ENCODE results near the gene DNAJC21.
A peak's percentile ranks its signal among the peaks of the same experiment; 100 is the strongest.
"Not testable (repeated sequence)": the region's sequence is repeated elsewhere in the genome, so short reads cannot be mapped to it uniquely, and the experiment has no call there.

DNAJC21 gene

DNA sequence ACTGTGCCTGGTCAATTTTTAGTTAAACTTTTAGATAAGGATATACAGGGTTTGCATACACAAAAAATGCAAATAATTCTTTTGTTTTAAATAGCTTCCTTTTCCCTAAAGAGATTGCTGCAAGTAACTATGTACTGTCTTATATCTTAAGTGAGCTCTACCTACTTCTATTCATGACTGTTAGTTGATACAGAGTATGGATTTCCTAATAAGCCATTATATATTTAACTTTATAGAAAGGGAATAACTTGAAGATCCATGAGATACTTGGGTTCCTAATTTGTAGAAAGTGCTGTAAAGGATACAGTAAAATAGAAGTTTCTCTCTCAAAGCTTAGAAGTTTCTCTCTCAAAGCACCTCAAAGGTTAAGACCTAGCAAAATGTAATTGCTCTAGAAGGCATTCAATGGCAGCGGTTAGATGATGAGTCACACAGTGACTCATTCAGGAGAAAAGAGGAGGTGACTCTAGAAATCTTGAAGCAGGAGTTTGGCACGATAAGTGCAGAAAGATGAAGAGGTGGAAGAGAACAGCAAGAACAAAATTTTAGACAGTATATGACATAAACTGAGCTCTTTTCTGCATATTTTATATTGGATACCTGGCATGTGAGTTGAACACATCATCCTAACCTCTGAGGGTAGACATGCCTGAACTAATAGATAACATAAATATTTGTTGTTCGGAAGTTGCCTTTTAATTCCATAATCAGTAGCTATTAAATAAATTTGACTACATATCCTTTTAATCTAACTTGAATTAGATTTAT is 5.5 kb upstream of the DNAJC21 start:
- DNase-seq, result peak; percentile 14 to 66 (median 48)

DNA sequence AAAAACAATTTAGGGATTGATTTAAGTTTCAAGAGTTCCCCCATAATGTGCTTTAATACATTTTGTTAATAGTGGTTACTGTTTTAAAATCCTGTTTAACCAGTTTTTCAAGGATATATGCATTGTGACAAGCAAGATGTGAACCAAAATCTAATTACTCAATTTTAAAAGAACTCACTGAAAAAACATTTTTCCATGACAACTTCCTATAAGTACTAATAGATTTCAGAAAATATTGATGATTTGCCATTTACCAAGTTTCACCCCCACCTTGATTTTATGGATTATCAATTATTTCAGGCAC is 4.9 kb upstream of the DNAJC21 start:
- DNase-seq, result no peak

DNA sequence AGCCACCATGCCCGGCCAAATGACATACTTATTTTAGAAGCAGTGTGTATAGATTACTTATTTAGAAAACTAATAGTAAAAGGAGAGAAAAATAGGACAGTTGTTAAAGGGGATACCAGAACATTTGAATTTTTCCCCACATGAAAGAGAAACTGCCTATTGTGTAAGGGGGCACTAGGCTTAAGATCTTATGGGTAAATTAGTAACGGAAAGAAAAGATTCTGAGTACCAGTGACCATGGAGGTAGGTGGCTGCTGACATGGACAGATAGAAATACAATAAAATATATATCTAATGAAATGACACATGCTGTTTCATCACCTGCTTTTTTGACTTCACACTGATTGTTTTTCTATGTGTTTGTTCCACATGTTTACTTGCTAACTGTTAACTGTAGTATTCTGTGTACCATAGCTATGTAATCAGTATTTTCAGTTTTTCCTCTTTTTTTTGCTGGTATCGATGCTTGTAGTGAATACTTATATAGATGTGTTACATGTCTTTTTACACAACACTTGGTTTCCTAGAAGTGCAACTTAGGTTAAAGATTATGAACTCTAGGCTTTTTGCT is 3.0 kb upstream of the DNAJC21 start:
- DNase-seq, result no peak

DNA sequence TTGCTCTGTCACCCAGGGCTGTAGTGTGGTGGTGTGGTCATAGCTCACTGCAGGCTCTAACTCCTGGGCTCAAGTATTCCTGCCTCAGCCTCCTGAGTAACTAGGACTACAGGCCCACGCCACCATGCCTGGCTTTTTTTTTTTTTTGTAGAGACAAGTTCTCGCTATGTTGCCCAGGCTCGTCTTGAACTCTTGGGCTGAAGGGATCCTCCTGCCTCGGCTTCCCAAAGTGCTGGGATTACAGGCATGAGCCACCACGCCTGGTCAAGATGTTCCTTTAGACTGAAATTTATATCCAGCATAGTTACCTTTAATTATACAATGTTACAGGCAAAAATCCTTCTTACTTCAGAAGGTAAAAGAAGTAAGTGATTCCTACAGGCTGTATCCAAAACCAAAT is 1.6 kb upstream of the DNAJC21 start:
- no peak for DNase-seq

DNA sequence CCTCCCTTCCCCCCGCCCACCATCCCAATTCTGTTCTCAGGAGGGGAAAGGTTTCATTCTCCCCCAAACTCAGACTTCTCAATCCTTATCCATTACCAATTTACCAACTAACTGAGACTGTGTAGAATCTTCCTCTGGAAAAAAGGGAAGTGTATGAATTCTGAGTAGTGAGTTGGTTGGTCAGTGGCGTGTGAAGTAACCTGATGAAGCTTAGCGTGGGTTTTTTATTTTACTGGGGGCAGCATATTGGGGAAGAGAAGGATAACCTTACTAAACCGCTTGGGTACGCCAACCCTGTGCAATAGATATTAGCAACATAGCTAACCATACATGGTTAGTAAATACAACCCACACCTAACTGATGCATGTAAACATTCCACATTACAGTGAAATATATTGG is 1.1 kb upstream of the DNAJC21 start:
- peak; percentile 37 to 77 (median 71) for DNase-seq

DNA sequence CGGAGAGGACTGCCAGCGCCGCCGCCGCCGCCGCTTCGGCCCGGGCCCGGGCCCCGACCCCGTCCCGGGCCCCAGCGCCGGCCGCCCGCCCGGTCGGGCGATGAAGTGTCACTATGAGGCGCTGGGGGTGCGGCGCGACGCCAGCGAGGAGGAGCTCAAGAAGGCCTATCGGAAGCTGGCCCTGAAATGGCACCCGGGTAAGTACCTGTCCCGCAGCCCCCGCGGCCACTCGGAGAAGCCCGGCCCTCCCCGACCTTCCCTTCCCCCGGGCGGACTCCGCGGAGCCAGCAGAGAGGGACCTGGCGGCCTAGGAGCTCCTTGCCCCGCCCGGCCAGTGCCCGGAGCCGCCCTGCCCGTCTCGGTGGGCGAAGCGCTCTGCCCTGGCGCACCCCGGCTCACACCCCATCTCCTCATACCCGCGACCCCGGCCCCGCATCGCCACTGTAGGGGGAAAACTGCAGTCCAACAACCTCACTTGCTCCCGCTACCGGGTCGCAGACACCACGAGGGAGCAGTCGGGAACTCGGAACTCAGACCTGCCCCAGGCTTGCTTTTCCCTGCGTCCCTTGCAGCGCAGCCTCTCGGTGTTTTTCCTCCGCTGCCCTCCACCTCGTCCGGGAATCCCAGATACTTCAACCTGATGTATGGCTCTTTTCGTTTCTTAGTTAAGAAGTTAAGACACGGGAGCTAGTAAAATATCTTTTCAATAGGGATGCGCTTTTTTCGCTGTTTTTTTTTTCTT is 532 bp downstream of the DNAJC21 start:
- DNase-seq, result peak; percentile 84 to 95 (median 92)

DNA sequence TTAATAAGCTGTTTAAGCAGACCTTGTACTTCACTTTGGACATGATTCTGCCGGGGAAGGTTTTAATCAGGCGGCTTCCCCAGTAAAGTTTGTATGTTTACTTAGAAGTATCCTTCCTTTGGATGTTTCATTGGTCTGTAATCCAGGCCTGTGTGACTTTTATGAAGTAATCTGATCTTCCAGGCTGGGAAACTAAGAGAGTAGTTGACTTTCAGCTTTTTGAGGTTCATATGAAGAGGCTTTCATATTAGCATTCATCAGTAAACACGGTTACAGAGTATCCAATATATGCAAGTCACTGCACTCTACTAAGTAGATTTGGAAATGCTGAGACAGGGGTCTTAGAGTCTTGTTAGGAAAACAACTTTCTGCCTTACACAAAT is 1.1 kb downstream of the DNAJC21 start:
- peak in 1 of 4 experiments; percentile 2 for DNase-seq

DNA sequence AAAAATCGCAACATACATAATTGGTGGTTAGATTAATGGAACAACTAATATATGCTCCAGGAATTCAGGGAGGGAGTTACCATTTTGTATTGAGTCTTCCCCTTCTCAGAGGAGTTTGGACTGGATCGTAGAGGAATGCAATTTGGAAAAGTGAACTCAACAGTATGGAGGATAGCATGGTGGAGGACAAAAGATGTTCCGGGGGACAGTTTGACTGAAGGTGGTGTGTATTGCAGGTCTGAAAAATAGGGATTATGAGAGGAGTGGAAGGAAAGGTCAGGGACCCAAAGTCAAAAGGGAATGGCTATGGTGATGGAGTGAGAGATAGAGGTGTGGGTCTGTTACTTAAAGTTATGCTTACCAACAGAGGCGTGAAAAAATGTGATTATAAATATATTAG is 1.5 kb downstream of the DNAJC21 start:
- DNase-seq, result no peak

DNA sequence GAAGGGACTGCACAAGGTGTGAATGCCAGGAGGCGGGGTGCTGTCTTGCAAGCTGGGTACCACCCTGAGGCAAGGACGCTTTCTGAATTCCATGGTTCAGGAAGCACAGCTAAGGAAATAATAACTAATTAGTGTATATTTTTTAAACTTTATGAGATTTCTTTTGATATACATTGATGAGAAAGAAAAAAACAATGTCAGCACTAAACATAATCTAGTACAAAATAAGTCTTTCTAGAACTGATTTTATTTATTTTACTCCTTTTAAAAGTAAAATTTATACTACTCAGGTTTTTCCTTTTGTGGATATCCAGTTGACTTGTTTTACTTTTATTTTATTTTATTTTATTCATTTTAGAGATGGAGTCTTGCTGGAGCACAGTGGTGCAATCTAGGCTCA is 3.6 kb downstream of the DNAJC21 start:
- DNase-seq, result no peak

DNA sequence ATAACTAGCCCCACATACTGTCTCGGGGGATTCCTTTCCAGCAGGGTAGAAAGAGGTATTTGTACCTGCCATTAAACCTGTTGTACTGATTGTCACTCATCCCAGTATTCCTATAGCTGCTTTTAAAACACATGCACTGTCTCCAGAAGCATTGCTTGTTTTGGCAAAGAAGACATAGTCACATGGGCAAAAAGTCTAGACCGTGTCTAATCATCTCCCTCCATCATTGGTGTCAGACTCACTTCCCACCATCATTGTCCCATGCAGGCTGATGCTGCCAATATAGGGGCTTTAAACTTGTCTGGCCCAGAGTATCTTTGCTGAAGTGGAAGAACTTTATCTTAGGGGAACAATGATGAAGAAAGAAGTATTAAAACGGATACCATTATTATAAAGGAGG is 12.6 kb downstream of the DNAJC21 start:
- DNase-seq, result no peak

DNA sequence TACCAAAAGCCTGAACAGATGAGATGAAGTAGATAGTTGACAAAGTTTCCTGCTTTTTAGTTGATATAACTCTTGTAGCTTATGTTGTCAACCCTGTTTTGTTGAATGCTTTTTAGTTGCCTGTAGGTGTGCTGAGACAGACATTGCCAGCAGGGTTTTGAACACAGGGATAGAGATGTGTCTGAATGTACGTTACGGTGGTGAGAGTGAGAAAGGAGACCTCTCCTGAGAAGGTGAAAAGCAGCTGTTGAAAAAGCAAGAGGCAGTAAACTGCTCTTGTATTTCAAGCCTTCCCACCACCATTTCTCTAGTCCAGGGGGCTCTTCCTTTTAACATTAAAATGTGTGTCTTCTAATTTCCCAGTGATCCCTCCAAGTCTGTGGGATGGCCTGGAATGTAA is 14.7 kb downstream of the DNAJC21 start:
- DNase-seq, result no peak

DNA sequence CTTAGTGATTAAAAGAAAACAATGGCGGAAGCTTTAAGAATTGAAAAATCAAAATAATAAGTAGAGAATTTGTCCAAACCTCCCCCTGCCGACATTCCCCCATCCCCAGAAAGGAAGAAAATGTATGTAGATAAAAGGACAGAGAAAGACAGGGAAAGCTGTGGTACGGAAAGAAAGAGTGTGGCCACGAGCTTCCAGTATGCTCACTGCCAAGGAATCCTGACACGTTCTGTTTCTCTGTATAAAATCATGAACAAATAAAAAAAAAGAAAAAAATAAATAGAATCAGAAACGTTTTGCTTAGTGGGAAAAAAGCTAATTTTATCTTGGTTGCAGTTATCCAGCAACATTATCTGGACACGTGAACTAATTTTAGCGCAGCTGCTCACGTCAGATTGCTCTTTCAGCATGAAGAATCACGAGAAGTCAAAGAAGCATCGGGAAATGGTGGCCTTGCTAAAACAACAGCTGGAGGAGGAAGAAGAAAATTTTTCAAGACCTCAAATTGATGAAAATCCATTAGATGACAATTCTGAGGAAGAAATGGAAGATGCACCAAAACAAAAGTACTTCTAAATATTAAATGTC is 15.2 kb downstream of the DNAJC21 start:
- DNase-seq, result no peak

DNA sequence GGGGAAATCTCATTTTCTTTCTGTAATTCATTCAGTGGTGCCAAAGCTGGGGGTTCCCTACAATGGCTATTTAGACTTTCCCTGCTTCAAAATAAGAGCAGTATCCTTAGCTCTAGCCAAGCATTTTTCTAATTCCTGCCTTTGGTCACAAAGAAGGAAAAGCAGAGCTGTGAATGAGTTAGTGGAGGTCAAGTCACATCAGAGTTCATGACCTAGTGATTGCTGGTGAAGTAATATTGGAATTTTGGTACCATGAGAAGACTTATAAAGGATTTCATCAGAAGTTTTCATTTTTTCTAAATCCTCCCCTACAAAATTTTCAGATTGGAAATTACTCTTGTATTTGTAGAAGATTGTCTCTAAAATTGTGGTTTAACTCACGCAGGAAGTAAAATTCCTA is 28.0 kb downstream of the DNAJC21 start:
- no peak for DNase-seq

DNA sequence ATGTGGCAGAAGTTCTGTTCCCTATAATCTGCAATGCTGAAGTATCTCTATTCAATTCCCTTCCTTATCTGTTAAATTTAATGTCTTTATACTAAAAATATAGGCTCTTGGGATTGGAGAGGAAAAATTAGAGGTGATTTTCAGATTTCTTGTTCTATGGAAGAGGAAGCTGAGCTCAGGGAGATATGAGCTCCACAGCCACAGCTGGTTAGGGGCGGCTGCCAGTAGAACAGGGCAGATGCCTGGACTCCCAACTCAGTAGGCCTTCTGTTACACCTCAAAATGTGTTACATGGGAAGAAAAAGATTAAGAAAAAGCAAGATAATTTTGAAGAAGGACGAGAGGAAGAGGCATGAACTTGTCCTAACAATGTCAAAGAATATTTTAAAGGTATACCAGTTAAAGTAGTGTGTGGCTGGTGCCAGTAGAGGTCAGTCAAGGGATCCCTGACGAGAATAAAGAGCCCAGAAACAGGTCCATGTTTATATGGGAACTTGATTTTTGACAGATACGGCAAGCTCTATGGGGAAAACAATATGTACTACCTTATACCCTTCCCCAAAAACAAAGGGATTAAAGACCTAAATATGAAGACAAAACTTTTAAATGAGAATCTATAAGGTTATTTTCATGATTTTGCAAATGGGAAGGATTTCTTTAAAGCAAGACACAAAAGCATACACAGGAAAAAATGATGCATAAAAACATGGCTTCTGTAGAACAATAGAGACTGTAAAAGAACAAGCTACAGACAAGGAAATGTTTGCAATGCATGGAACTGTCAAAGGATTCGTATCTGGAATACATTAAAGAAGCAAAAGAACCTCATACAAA is 28.7 kb downstream of the DNAJC21 start:
- peak in 3 of 4 experiments; percentile 11 to 35 (median 32) for DNase-seq

DNA sequence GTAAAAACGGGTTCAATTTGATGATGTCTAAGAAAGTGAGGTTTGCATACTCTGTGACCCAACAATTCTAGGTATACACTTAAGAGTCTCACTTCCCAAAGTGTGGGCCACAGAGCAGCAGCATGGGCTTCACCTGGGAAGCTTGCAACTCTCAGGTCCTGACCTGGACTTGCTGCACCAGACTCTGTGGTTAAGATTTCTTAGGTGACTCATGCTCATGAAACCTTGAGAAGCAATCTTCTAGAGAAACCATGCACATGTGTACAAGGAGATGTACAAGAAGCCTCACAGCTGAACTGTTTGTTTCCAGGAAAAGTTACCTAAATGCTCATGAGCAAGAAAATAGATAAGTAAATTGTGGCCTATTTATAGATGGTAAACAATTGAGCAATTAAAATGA is 30.0 kb downstream of the DNAJC21 start:
- DNase-seq, result no peak

DNA sequence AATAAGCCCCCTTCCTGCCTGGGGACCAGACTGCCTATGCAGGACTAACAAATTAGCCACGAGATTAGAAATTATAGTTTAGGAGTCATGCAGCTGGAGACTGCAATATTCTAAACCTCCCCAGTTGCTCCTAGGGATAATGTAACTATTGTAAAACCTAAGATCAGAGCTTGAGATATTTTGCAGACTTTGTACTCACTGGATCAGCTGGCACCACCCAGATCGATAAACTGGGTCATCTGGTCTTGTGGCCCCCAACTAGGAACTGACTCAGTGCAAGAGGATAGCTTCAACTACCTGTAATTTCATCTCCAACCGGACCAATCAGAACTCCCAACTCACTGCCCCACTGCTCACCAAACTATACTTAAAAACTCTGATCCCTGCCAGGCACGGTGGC is 38.2 kb downstream of the DNAJC21 start:
- DNase-seq, result no peak

DNA sequence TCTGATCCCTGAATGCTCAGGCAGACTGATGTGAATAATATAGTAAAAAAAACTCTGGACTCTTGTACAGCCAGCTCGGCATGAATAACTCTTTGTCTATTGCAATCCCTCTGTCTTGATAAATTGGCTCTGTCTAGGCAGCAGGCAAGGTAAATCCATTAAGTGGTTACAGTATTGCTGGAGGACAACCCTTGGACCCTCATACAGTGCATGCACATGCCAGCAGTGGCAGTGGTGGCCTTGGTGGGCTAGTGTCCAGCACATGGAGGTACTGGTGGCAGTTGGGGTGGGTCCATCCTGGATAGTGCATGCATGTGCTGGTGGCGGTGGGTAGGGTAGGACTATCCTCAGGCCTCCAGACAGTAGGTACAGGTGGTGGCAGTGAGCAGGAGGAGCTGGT is 38.9 kb downstream of the DNAJC21 start:
- DNase-seq, result no peak

DNA sequence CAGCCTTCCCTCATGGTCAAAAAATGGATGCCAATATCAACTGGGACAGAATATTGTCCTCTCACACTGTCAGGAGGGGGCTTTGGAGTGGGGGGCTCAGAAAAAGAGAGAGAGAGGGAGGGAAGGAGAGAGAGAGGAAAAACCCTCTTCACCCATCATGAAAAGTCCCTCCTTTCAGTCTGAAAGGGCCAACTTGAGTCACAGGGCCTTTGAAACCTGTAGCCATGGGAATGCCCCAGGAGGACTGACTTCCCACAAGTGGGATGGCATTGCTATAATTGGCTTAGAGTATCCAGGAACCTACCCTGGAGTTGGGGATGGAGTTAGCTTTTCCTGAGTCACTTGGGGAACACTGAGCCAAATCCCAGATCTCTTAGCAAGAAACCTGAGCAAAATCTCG is 41.2 kb downstream of the DNAJC21 start:
- DNase-seq, result no peak

DNA sequence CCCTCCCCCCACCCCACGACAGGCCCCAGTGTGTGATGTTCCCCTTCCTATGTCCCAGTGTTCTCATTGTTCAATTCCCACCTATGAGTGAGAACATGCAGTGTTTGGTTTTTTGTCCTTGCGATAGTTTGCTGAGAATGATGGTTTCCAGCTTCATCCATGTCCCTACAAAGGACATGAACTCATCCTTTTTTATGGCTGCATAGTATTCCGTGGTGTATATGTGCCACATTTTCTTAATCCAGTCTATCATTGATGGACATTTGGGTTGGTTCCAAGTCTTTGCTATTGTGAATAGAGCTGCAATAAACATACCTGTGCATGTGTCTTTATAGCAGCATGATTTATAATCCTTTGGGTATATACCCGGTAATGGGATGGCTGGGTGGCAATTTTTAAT is 42.3 kb downstream of the DNAJC21 start:
- DNase-seq, result not testable (repeated sequence)

DNA sequence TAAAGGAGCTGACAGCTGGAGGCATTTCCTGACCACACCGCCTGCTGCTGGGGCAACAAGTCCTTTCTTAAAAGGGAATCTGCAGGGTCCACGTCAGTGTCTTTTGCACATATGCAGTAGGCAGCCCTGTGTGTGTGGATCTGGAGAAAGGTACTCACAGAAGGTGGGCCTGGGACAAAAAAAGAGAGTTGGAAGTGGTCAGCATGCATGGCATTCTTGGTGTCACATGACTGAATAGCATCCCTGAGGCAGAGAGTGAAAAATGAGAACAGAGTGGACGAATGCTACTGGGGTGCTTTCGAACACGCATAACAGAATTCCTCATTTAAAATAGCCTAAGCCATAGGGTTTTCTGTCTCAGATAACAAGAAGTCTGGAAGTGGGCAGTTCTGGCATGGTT is 47.0 kb downstream of the DNAJC21 start:
- DNase-seq, result no peak

DNA sequence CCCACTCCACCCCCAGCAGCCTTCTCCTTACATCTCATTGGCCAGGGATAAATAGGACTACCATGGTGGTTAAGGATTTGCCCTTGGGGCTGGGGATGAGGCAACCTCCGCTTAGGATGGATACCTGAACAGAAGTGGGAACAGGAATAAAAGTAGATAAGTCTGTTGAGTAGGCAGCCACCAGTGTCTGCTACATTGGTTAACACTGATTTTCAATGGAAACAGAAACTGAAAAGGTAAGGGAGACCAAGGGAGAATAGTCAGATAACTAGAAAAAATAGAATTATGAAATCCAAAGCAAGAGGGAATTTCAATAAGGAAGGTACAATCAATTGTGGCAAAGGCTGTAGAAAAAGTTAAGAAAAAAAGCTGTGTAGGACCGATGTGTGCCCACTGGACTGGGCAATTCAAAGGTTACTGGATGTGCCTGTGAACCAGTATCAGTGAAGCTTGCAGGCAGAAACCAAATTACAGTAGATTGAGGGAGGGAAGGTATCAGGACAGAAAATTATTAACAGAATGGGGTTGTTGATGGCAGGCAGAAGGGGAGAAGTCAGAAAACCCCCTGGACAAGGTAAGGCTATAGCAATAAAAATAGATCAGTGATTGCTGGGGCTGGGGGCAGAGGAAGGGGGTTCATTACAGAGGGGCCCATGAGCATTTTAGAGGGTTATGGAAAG is 48.7 kb downstream of the DNAJC21 start:
- no peak for DNase-seq

DNA sequence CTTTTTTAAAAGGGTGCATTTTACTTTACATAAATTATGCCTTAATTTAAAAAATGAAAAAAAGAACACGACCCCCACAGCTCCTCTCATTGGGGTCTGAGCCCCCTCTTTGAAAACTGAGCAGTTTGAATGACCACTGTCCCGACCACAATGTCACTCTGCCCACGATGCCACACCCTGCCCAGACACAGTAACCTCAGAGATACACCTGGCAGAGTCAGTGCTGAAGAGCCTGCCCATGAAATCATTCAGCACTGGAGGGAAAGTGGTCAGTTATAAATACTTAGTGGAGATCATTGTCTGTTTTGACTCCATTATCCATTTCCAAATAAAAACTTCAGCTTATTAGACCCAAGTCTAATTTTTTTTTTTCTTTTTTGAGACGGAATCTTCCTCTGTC is 49.3 kb downstream of the DNAJC21 start:
- DNase-seq, result no peak

Data from suppressor macrophage (primary cell).